Measurements from ENCODE around the gene CR2.
"Not testable (repeated sequence)": the region's sequence is repeated elsewhere in the genome, so short reads cannot be mapped to it uniquely, and the experiment has no call there.

CR2 gene

DNA sequence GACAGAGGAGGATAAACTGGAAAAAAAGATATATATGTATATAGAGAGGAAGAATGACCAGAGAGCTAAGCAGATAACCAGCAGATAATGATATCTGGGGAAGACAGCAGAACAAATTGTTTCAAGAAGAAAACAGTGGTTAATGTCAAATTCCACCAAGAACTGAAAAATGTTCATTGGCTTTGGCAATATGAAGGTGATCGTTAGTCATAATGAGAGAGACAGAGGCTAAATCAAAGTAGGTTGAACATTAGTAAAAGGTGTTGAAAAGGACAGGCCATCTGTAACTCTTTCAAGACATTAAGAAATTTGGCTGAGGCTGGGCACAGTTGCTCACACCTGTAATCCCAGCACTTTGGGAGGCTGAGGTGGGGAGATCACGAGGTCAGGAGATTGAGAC is 25.3 kb upstream of the CR2 start:
- TF ChIP-seq ZNF274 (IDR thresholded peaks at IDR 0.05; ENCODE audit: low read depth, low read length) (no peak), SUZ12 (IDR thresholded peaks at IDR 0.05; ENCODE audit: extremely low read depth, insufficient read depth, insufficient read length) (no peak), YY1 (IDR thresholded peaks at IDR 0.05; ENCODE audit: insufficient read depth, insufficient read length) (no peak)
- H3K9ac ChIP-seq (ENCODE audit: insufficient read length, low read depth), result no peak overlapping the region
- DNase-seq (ENCODE audit: low read depth, low spot score), result no peak
- H3K4me3 ChIP-seq (ENCODE audit: insufficient read length, low read depth), result no peak overlapping the region
- no peaks in the 10 kb centered on the region for H3K27me3 ChIP-seq (ENCODE audit: insufficient read depth, insufficient read length)
- H3K36me3 ChIP-seq (ENCODE audit: insufficient read depth, insufficient read length, low read length), result no peaks in the 10 kb centered on the region
- H3K4me1 ChIP-seq (ENCODE audit: insufficient read depth, insufficient read length), result no peaks in the 10 kb centered on the region
- H3K9me3 ChIP-seq (ENCODE audit: insufficient read depth, low read length), result peaks cover 25% of the 10 kb centered on the region

DNA sequence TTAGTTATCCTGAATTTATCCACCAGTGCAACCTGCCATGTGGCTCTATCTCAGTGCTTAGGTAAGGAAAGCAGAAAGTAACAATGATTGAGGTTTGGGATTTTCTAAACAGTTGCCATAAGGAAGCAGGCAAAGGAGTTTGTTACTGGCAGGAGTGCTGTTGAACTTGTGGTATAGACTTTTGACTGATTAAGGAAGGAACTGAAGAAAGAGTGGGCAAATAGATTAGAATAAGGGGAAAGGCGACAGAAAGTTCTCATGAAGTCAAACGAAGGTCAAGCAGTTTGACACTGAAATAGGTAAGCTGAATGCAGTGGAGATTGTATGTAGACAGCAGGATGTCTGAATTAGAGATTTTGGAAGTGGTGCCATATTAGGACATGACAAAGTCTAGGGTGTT is 24.2 kb upstream of the CR2 start:
- no peak for DNase-seq (ENCODE audit: low read depth, low spot score)
- Histone ChIP-seq H3K4me1 (ENCODE audit: insufficient read depth, insufficient read length) (no peaks in the 10 kb centered on the region), H3K9ac (ENCODE audit: insufficient read length, low read depth) (no peak overlapping the region), H3K27me3 (ENCODE audit: insufficient read depth, insufficient read length) (no peaks in the 10 kb centered on the region), H3K9me3 (ENCODE audit: insufficient read depth, low read length) (peaks cover 25% of the 10 kb centered on the region), H3K36me3 (ENCODE audit: insufficient read depth, insufficient read length, low read length) (no peaks in the 10 kb centered on the region), H3K4me3 (ENCODE audit: insufficient read length, low read depth) (no peak overlapping the region)
- TF ChIP-seq ZNF274 (IDR thresholded peaks at IDR 0.05; ENCODE audit: low read depth, low read length) (no peak), SUZ12 (IDR thresholded peaks at IDR 0.05; ENCODE audit: extremely low read depth, insufficient read depth, insufficient read length) (no peak), YY1 (IDR thresholded peaks at IDR 0.05; ENCODE audit: insufficient read depth, insufficient read length) (no peak)

DNA sequence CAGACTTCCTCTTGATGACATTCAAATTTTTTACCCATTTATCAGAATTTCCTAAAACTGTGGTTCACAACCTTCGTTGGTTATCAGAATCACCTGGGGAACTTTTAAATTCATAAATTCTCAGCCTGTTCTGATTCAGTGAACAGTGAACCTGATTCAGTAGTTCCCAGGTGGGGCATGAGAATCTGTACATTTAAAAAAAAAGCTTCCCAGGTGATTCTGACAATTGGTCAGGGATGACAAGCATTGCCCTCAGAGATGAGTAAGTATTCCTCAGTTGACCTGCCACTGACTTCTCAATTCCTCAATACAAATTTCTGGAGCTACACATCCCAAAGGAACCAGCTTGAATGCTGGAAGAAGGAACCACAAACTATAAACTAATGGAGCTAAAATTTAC is 23.5 kb upstream of the CR2 start:
- H3K27me3 ChIP-seq (ENCODE audit: insufficient read depth, insufficient read length), result no peaks in the 10 kb centered on the region
- no peak for DNase-seq (ENCODE audit: low read depth, low spot score)
- peaks cover 25% of the 10 kb centered on the region for H3K9me3 ChIP-seq (ENCODE audit: insufficient read depth, low read length)
- no peak overlapping the region for H3K4me3 ChIP-seq (ENCODE audit: insufficient read length, low read depth)
- H3K4me1 ChIP-seq (ENCODE audit: insufficient read depth, insufficient read length), result no peaks in the 10 kb centered on the region
- no peak overlapping the region for H3K9ac ChIP-seq (ENCODE audit: insufficient read length, low read depth)
- H3K36me3 ChIP-seq (ENCODE audit: insufficient read depth, insufficient read length, low read length), result no peaks in the 10 kb centered on the region
- TF ChIP-seq ZNF274 (IDR thresholded peaks at IDR 0.05; ENCODE audit: low read depth, low read length) (no peak), SUZ12 (IDR thresholded peaks at IDR 0.05; ENCODE audit: extremely low read depth, insufficient read depth, insufficient read length) (no peak), YY1 (IDR thresholded peaks at IDR 0.05; ENCODE audit: insufficient read depth, insufficient read length) (no peak)

DNA sequence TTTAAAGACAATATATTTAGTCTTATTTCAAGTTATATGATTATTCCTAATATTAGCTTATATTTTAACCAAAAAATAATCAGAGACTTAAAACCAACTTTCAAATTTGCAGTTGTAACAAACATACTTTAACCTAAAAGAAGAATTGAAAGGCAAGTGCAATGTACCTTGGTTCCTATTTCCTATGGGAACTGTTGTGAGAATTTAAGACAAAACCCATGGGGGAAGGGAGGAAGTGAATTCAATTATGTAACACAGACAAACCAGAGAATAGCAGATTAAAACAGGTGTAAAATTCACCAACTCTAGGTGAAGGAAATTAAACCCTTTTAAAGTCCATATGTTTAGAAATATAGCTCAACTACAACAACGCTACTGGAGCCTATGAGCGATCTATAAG is 22.6 kb upstream of the CR2 start:
- no peak for DNase-seq (ENCODE audit: low read depth, low spot score)
- H3K4me1 ChIP-seq (ENCODE audit: insufficient read depth, insufficient read length), result no peaks in the 10 kb centered on the region
- H3K4me3 ChIP-seq (ENCODE audit: insufficient read length, low read depth), result no peak overlapping the region
- H3K9ac ChIP-seq (ENCODE audit: insufficient read length, low read depth), result no peak overlapping the region
- H3K36me3 ChIP-seq (ENCODE audit: insufficient read depth, insufficient read length, low read length), result no peaks in the 10 kb centered on the region
- H3K27me3 ChIP-seq (ENCODE audit: insufficient read depth, insufficient read length), result no peaks in the 10 kb centered on the region
- TF ChIP-seq YY1 (IDR thresholded peaks at IDR 0.05; ENCODE audit: insufficient read depth, insufficient read length) (no peak), SUZ12 (IDR thresholded peaks at IDR 0.05; ENCODE audit: extremely low read depth, insufficient read depth, insufficient read length) (no peak), ZNF274 (IDR thresholded peaks at IDR 0.05; ENCODE audit: low read depth, low read length) (no peak)
- H3K9me3 ChIP-seq (ENCODE audit: insufficient read depth, low read length), result peaks cover 21% of the 10 kb centered on the region

DNA sequence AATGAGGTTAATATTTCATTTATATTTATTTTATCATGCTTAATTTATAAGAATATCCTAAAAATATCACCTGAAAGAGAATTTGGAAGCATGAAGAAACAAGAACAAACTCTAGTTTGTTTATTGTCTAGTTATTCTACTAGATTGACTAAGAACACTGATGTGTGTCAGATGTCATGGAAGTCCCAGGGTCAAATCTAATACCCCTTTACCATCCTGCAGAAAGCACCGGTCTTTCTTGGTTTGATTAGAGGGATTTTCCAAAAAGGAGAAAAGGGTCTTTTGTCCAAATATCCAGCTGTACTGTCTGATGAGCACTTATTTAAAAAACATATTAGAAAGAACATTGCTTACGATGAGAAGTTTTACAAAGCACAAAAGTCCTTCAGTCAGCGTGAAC is 20.7 kb upstream of the CR2 start:
- Histone ChIP-seq H3K9ac (ENCODE audit: insufficient read length, low read depth) (no peak overlapping the region), H3K4me1 (ENCODE audit: insufficient read depth, insufficient read length) (no peaks in the 10 kb centered on the region), H3K27me3 (ENCODE audit: insufficient read depth, insufficient read length) (no peaks in the 10 kb centered on the region), H3K4me3 (ENCODE audit: insufficient read length, low read depth) (no peak overlapping the region), H3K9me3 (ENCODE audit: insufficient read depth, low read length) (0 out of 2 replicates have a peak, but pooled peaks cover 2% of the 10 kb centered on the region), H3K36me3 (ENCODE audit: insufficient read depth, insufficient read length, low read length) (no peaks in the 10 kb centered on the region)
- no peak for DNase-seq (ENCODE audit: low read depth, low spot score)
- TF ChIP-seq ZNF274 (IDR thresholded peaks at IDR 0.05; ENCODE audit: low read depth, low read length), result no peak
- no peak for TF ChIP-seq SUZ12 (IDR thresholded peaks at IDR 0.05; ENCODE audit: extremely low read depth, insufficient read depth, insufficient read length)
- TF ChIP-seq YY1 (IDR thresholded peaks at IDR 0.05; ENCODE audit: insufficient read depth, insufficient read length), result no peak

DNA sequence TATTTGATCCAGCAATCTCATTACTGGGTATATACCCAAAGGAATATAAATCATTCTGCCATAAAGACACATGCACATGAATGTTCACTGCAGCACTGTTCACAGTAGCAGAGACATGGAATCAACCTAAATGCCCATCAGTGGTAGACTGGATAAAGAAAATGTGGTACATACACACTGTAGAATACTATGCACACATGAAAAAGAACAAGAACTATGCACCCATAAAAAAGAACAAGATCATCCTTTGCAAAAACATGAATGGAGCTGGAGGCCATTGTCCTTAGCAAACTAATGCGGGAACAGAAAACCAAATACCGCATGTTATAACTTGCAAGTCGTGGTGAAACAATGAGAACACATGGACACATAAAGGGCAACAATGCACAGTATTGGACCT is 17.4 kb upstream of the CR2 start:
- DNase-seq (ENCODE audit: low read depth, low spot score); H3K9me3 ChIP-seq (ENCODE audit: insufficient read depth, low read length); H3K4me3 ChIP-seq (ENCODE audit: insufficient read length, low read depth); H3K9ac ChIP-seq (ENCODE audit: insufficient read length, low read depth); H3K36me3 ChIP-seq (ENCODE audit: insufficient read depth, insufficient read length, low read length); H3K4me1 ChIP-seq (ENCODE audit: insufficient read depth, insufficient read length); H3K27me3 ChIP-seq (ENCODE audit: insufficient read depth, insufficient read length): not testable (repeated sequence)

DNA sequence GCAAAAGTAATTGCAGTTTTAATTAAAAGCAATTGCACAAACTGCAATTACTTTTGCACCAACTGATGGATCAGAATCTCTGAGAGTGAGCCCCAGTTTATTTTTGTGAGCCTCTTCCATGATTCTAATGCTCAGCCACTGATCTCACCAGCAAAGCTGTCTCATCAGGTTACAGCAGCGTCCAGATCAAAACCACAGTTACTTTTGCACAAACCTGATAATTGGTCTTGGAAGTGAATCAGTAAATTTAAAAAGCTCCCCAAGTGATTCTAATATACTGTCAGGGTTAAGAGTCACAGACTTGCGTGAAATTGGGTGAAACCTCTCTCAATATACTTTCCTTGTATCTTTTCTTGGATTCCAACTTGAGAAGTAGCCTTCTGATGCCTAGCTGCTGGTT is 13.5 kb upstream of the CR2 start:
- no peaks in the 10 kb centered on the region for H3K27me3 ChIP-seq (ENCODE audit: insufficient read depth, insufficient read length)
- H3K4me3 ChIP-seq (ENCODE audit: insufficient read length, low read depth), result no peak overlapping the region
- no peaks in the 10 kb centered on the region for H3K4me1 ChIP-seq (ENCODE audit: insufficient read depth, insufficient read length)
- H3K9me3 ChIP-seq (ENCODE audit: insufficient read depth, low read length), result no peaks in the 10 kb centered on the region
- no peaks in the 10 kb centered on the region for H3K36me3 ChIP-seq (ENCODE audit: insufficient read depth, insufficient read length, low read length)
- no peak for DNase-seq (ENCODE audit: low read depth, low spot score)
- no peak overlapping the region for H3K9ac ChIP-seq (ENCODE audit: insufficient read length, low read depth)
- no peak for TF ChIP-seq YY1 (IDR thresholded peaks at IDR 0.05; ENCODE audit: insufficient read depth, insufficient read length)
- TF ChIP-seq ZNF274 (IDR thresholded peaks at IDR 0.05; ENCODE audit: low read depth, low read length), result no peak

DNA sequence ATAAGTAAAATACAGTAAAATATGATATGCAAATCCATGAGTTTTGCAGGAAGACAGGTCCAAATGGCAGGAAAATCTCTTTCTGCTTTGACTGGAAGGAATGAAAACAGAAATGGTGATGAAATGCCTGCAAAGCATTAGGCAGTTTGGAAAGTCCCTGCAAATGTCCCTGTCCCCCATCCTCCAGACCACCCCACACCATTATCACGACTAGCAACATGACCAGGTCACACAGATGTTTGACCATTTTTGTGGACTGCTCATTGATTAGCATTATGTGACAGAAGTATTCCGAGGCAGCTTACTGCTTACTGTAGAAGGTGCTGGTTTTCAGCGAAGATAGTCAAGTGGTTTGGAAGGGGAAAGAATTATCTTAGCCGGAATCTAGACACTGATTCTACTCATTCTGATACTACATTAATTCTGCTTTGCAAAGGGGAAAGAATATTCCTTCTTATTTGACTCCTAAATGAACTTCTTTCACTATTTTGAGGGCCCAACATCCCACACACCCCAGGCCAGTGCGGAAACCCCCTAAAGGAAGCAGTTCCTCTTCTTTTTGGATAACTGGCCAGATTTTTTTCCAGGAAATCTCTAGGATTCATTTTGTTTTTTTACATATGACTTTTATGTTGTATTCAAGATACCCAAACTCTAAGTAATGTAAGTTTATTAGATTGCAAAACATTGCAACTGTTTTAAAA is 9.5 kb upstream of the CR2 start:
- no peak overlapping the region for H3K9ac ChIP-seq (ENCODE audit: insufficient read length, low read depth)
- no peaks in the 10 kb centered on the region for H3K9me3 ChIP-seq (ENCODE audit: insufficient read depth, low read length)
- H3K4me1 ChIP-seq (ENCODE audit: insufficient read depth, insufficient read length), result no peaks in the 10 kb centered on the region
- TF ChIP-seq ZNF274 (IDR thresholded peaks at IDR 0.05; ENCODE audit: low read depth, low read length) (no peak), SUZ12 (IDR thresholded peaks at IDR 0.05; ENCODE audit: extremely low read depth, insufficient read depth, insufficient read length) (no peak), YY1 (IDR thresholded peaks at IDR 0.05; ENCODE audit: insufficient read depth, insufficient read length) (no peak)
- H3K27me3 ChIP-seq (ENCODE audit: insufficient read depth, insufficient read length), result no peaks in the 10 kb centered on the region
- no peak for DNase-seq (ENCODE audit: low read depth, low spot score)
- H3K4me3 ChIP-seq (ENCODE audit: insufficient read length, low read depth), result no peak overlapping the region
- H3K36me3 ChIP-seq (ENCODE audit: insufficient read depth, insufficient read length, low read length), result no peaks in the 10 kb centered on the region
